K562 (cell line): Measurements from ENCODE around the gene CD52. TPM values are rescaled to one million over a fixed set of nuclear protein-coding genes. Genes with fewer than 3 reads are reported as not detected.
A peak's percentile ranks its signal among the peaks of the same experiment; 100 is the strongest.

Experiments
- ATAC-seq: fragments of 200-7000 bp; cut with Tn5 transposase; 3 replicates; pipeline ENCODE4 v1.9.1; 2020; ENCODE audit warnings: moderate library complexity
- BruUV-seq: library from RNA; stranded (reverse); fragments of 400-500 nt; replicated peaks from 2 replicates; lab custom pipeline; 2021; lab: Mats Ljungman, UMichigan
- CTCF ChIA-PET: fragments of 300-600 bp; formaldehyde crosslinking; extraction: SDS; loops from one replicate; lab custom pipeline; 2021; ENCODE audit warnings: low intra/inter-chr PET ratio; lab: Yijun Ruan, JAX
- POLR2A ChIA-PET: fragments of 300-600, 350-650 bp; sonication (Branson Sonifier 250); formaldehyde crosslinking; extraction: SDS; loops from one replicate; lab custom pipeline; 2021; ENCODE audit warnings: antibody characterized with exemption, inconsistent platforms; lab: Yijun Ruan, JAX
- DNase-seq, 4 experiments: peaks; one replicate each; pipeline versions ENCODE4 v3.0.0 to v3.0.0-alpha.2; 2011 to 2018; ENCODE audit warnings: low spot score in 3 of 4, mixed read lengths in 3 of 4; ENCODE audit errors: extremely low read depth in 1 of 4
- FAIRE-seq: peaks from 2 replicates; lab custom pipeline; 2011; peaks lifted over from hg19 to GRCh38; lab: Jason Lieb, UNC
- H2AFZ ChIP-seq: 2 replicates; pipeline ENCODE4 v1.6.0; 2011; ENCODE audit warnings: low read depth, low read length, control low read depth, inconsistent platforms
- H3K27ac ChIP-seq: fragments of 200-600 bp; 3 replicates; pipeline ENCODE4 v1.8.0; 2011; ENCODE audit warnings: low read depth, mild to moderate bottlenecking, control low read depth, inconsistent platforms, low read length, moderate library complexity, mixed read lengths; ENCODE audit errors: extremely low read depth
- H3K27me3 ChIP-seq, 2 experiments: fragments of 300-600 bp in 1 of 2; 2 replicates in 1 of 2; 3 replicates in 1 of 2; pipeline versions ENCODE4 v1.6.0 to v1.8.0; 2011; ENCODE audit warnings: inconsistent platforms in 2 of 2, low read length in 2 of 2, mild to moderate bottlenecking in 1 of 2, mixed read lengths in 1 of 2, moderate library complexity in 1 of 2; ENCODE audit not compliant: control insufficient read depth in 2 of 2, insufficient read depth in 2 of 2
- H3K36me3 ChIP-seq: fragments of 300-600 bp; 3 replicates; pipeline ENCODE4 v1.8.0; 2011; ENCODE audit warnings: mild to moderate bottlenecking, low read length, inconsistent platforms; ENCODE audit not compliant: control insufficient read depth, insufficient read depth
- H3K4me1 ChIP-seq, 2 experiments: fragments of 200-600 bp in 1 of 2; replicated peaks in 1 of 2; 2 replicates in 1 of 2; 3 replicates in 1 of 2; pipeline versions ENCODE4 v1.5.1 to v1.8.0; 2011; ENCODE audit warnings: inconsistent platforms in 2 of 2, low read length in 2 of 2, mild to moderate bottlenecking in 1 of 2, mixed read lengths in 1 of 2, moderate library complexity in 1 of 2; ENCODE audit not compliant: control insufficient read depth in 2 of 2, insufficient read depth in 2 of 2
- H3K4me2 ChIP-seq: 2 replicates; pipeline ENCODE4 v1.6.1; 2011; ENCODE audit warnings: low read length, control low read depth, inconsistent platforms, mixed read lengths; ENCODE audit not compliant: insufficient read depth
- H3K4me3 ChIP-seq: fragments of 200-600 bp; sonication (generic), shearing (Covaris generic); 2 replicates; pipeline ENCODE4 v1.5.1; 2016; ENCODE audit warnings: control low read depth, inconsistent platforms
- H3K79me2 ChIP-seq: fragments of 200-600 bp; 3 replicates; pipeline ENCODE4 v1.8.0; 2011; ENCODE audit warnings: low read length, inconsistent platforms; ENCODE audit not compliant: control insufficient read depth, insufficient read depth
- H3K9ac ChIP-seq, 2 experiments: 2 replicates each; pipeline versions ENCODE4 v1.6.0 to v1.6.1; 2011; ENCODE audit warnings: low read depth in 2 of 2, low read length in 2 of 2, control low read depth in 1 of 2, inconsistent platforms in 1 of 2, mild to moderate bottlenecking in 1 of 2, mixed read lengths in 1 of 2; ENCODE audit not compliant: insufficient read depth in 1 of 2
- H3K9me1 ChIP-seq: one replicate; pipeline ENCODE4 v1.6.0; 2011; ENCODE audit warnings: inconsistent platforms, mild to moderate bottlenecking, low read length, moderate library complexity; ENCODE audit not compliant: control insufficient read depth, insufficient read depth
- H3K9me3 ChIP-seq: replicated peaks from 2 replicates; pipeline ENCODE4 v1.5.1; 2011; ENCODE audit warnings: low read depth, low read length, inconsistent platforms; ENCODE audit not compliant: control insufficient read depth, insufficient read depth
- H4K20me1 ChIP-seq: replicated peaks from 2 replicates; pipeline ENCODE4 v1.6.1; 2011; ENCODE audit warnings: low read length, inconsistent platforms, mixed read lengths; ENCODE audit not compliant: control insufficient read depth, insufficient read depth
- CTCF ChIP-seq, 3 experiments: IDR thresholded peaks in 2 of 3; conservative IDR thresholded peaks in 1 of 3; 2 replicates each; pipeline ENCODE4 v1.5.1; 2011 to 2012; ENCODE audit warnings: low read length in 3 of 3, mild to moderate bottlenecking in 3 of 3, control low read depth in 2 of 3, improper control_type of control experiment in 1 of 3, inconsistent platforms in 1 of 3, low read depth in 1 of 3, mixed read lengths in 1 of 3, moderate library complexity in 1 of 3; ENCODE audit not compliant: insufficient read depth in 2 of 3
- RAD21 ChIP-seq, 2 experiments: fragments of 250-450 bp in 1 of 2; fragments of 450-650 bp in 1 of 2; sonication (Bioruptor Pico) in 1 of 2; formaldehyde crosslinking in 1 of 2; IDR thresholded peaks in 1 of 2; conservative IDR thresholded peaks in 1 of 2; 2 replicates each; pipeline versions ENCODE4 v1.4.0 to v1.8.0; 2020 to 2022; ENCODE audit warnings: mild to moderate bottlenecking in 2 of 2, moderate library complexity in 1 of 2
- REST ChIP-seq, 2 experiments: fragments of 450-650 bp; formaldehyde crosslinking in 1 of 2; IDR thresholded peaks; 2 replicates each; pipeline versions ENCODE4 v1.4.0 to v1.6.1; 2014 to 2020; ENCODE audit warnings: mild to moderate bottlenecking in 2 of 2, borderline replicate concordance in 1 of 2, low read depth in 1 of 2
- ZNF217 ChIP-seq: sonication (generic); formaldehyde crosslinking; IDR thresholded peaks from 2 replicates; pipeline ENCODE4 v1.8.0; 2022; ENCODE audit warnings: mild to moderate bottlenecking, missing genetic modification reagents
- ZNF24 ChIP-seq: fragments of 450-650 bp; IDR thresholded peaks from 2 replicates; pipeline ENCODE4 v1.6.1; 2016
- WGBS: fragments of 100-300 bp; shearing (Covaris generic); methylation state at CpG from one replicate; pipeline ENCODE4 v1.1.6; 2016; ENCODE audit warnings: low coverage, mixed read lengths; ENCODE audit not compliant: insufficient coverage; ENCODE audit errors: missing lambda C conversion rate; 5-methylcytosine and 5-hydroxymethylcytosine counted together
- in situ Hi-C: fragments of 300-500 bp; cut with MboI; formaldehyde crosslinking; loops from 4 replicates; pipeline ENCODE4 v1.15.0; 2018; ENCODE audit warnings: inconsistent platforms, mixed read lengths
- intact Hi-C: fragments of 100-400 bp; cut with micrococcal nuclease; formaldehyde crosslinking; loops from 2 replicates; pipeline ENCODE4 v1.14.2; 2022
- polyA plus RNA-seq, 8 experiments: library from polyadenylated mRNA; depleted of rRNA in 4 of 8; stranded (reverse) in 5 of 8; unstranded in 3 of 8; fragments of >200 nt; fragmentation: Nextera tagmentation in 2 of 8; fragmentation: Illumina TruSeq in 1 of 8; extraction: Ambion mirVana in 2 of 8; extraction: Trizol in 1 of 8; gene quantifications; 2 replicates each; pipeline versions ENCODE4 v1.2.1 to v1.2.3, GENCODE V29; 2011 to 2014; ENCODE audit warnings: inconsistent platforms in 1 of 8, missing spikeins in 1 of 8
- total RNA-seq, 7 experiments: library from RNA; depleted of rRNA in 6 of 7; stranded (reverse); fragments of >200 nt in 6 of 7; fragmentation: Illumina TruSeq in 2 of 7; extraction: Trizol in 2 of 7; gene quantifications; 2 replicates each; pipeline versions ENCODE4 v1.2.1 to v1.2.3, GENCODE V29; 2011 to 2021; ENCODE audit warnings: low replicate concordance in 1 of 7

The CD52 gene
- total and polyA plus RNA-seq, 9 of the 15 experiments (the other 6 are each of a cell fraction or from before 2014, with no cell fraction given), result 34.9 to 488 (median 173) TPM

- DNase-seq (no peak), ATAC-seq (peak; percentile 10; the same call in 1 of the 3 replicates), FAIRE-seq (no peak)
- Histone ChIP-seq H3K4me2 (no peak overlapping the region), H3K4me1 (peaks cover 0 to 9% of the 10 kb centered on the region in 2 experiments; a peak in 3 of 5 replicates), H3K9me3 (peaks cover 4% of the 10 kb centered on the region; the same call in 1 of the 2 replicates), H3K27me3 (no peaks in the 10 kb centered on the region), H3K9me1 (no peaks in the 10 kb centered on the region), H3K9ac (no peak overlapping the region), H3K36me3 (no peaks in the 10 kb centered on the region), H3K4me3 (no peak overlapping the region), H3K27ac (no peak overlapping the region), H2AFZ (peak overlapping the region; percentile 36), H4K20me1 (no peaks in the 10 kb centered on the region), H3K79me2 (no peaks in the 10 kb centered on the region)
- TF ChIP-seq CTCF (IDR thresholded peaks at IDR 0.05 in 2 of 3, conservative IDR thresholded peaks at IDR 0.05 in 1 of 3; ENCODE audit: insufficient read depth in 2 of 3, low read depth in 1 of 3, low read length in 3 of 3) (peak in 2 of 3 experiments; percentile 21 to 44; a peak in 3 of 6 replicates), RAD21 (CRISPR knock-in tag; conservative IDR thresholded peaks at IDR 0.05 in 1 of 2, IDR thresholded peaks at IDR 0.05 in 1 of 2) (peak; percentile 33 to 62; a peak in 3 of 4 replicates), REST (IDR thresholded peaks at IDR 0.05; ENCODE audit: borderline replicate concordance) (peak; percentile 49; the same call in 1 of the 2 replicates), REST (CRISPR knock-in tag; IDR thresholded peaks at IDR 0.05; ENCODE audit: low read depth) (no peak), ZNF217 (CRISPR knock-in tag) (no peak), ZNF24 (peak; percentile 63; the same call in 1 of the 2 replicates)
- no TSS peak for BruUV-seq
- ChIA-PET CTCF (no interaction called here), POLR2A (interaction anchor here (1.1 to 1.2 kb wide), 2 partner anchors 8 to 10 kb away, joined by 3 read pairs; no protein-coding TSS in a partner anchor)
- intact Hi-C loops (loop anchor here (1.0 kb wide), 1 partner anchor 23 kb away; no protein-coding TSS in a partner anchor), in situ Hi-C loops (no loop called here)
- WGBS, result 20% methylated on average over 4 of the region's 4 CpGs
These were observed 50.2 kb downstream of the CD52 start for GRCh38 chr1:26368006-26368405.
